Activated T-cell treated with anti-CD3 and anti-CD28 coated beads, Interleukin-2, amount 50 U/mL, for 72 hours (primary cell): ENCODE data around the gene ACAD11. TPM values are rescaled to one million over a fixed set of nuclear protein-coding genes. Genes with fewer than 3 reads are reported as not detected.

Experiments
- ATAC-seq, 2 donors: fragments of 150-1000 bp; cut with Tn5 transposase; replicated peaks in 1 of 2; 2 replicates each; pipeline ENCODE4 v1.10.0; 2021; ENCODE audit warnings: moderate library complexity in 2 of 2, mild to moderate bottlenecking in 1 of 2
- DNase-seq, 2 donors: peaks; one replicate each; pipeline ENCODE4 v3.0.0; 2021 to 2022; ENCODE audit warnings: mixed read lengths in 1 of 2
- H3K27ac Mint-ChIP-seq: one replicate; pipeline ENCODE4 v1.8.0; 2022; ENCODE audit warnings: mild to moderate bottlenecking, moderate library complexity, mixed read lengths
- H3K27me3 Mint-ChIP-seq: one replicate; pipeline ENCODE4 v1.8.0; 2022; ENCODE audit warnings: low read depth, mixed read lengths
- H3K36me3 Mint-ChIP-seq, 2 donors: one replicate each; pipeline ENCODE4 v1.8.0; 2022; ENCODE audit warnings: mixed read lengths in 2 of 2, mild to moderate bottlenecking in 1 of 2; ENCODE audit not compliant: insufficient read depth in 2 of 2
- H3K4me1 Mint-ChIP-seq: one replicate; pipeline ENCODE4 v1.8.0; 2022; ENCODE audit warnings: low read depth, mixed read lengths
- H3K4me3 Mint-ChIP-seq, 2 donors: one replicate each; pipeline ENCODE4 v1.8.0; 2022; ENCODE audit warnings: mild to moderate bottlenecking in 2 of 2, mixed read lengths in 2 of 2, moderate library complexity in 2 of 2
- H3K9me3 Mint-ChIP-seq, 2 donors: one replicate each; pipeline ENCODE4 v1.8.0; 2022; ENCODE audit warnings: mixed read lengths in 2 of 2
- total RNA-seq, 2 donors: library from RNA; stranded (reverse); gene quantifications; one replicate each; pipeline ENCODE4 v1.2.3, GENCODE V29; 2022

ACAD11 gene
- total RNA-seq, 2 donors from 2014 or later: 34.1 to 40.9 TPM

GRCh38 chr3:132661101-132661500 lies 1.5 kb upstream of the ACAD11 start:
- peak overlapping the region; percentile 94 for H3K27ac Mint-ChIP-seq
- ATAC-seq: no peak

DNA sequence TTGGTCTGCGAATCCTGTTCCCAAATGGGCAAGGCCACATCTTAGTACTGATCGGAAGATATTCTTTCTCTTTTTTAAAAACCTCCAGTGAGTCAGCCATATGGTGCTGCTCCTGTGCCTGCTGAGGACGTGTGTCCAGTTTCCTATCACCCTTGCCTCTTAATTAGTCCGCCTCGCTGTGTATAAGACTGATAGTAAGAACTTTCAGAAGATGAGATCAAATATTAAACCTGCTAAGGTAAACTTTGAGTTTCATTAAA lies 1.1 kb upstream of the ACAD11 start:
- H3K4me3 Mint-ChIP-seq: peak overlapping the region; percentile 95 to 99
- peak overlapping the region; percentile 94 for H3K27ac Mint-ChIP-seq
- H3K4me1 Mint-ChIP-seq: peaks cover 64% of the 10 kb centered on the region
- DNase-seq: no peak
- peaks cover 1 to 13% of the 10 kb centered on the region in 2 donors for H3K36me3 Mint-ChIP-seq
- no peaks in the 10 kb centered on the region for H3K9me3 Mint-ChIP-seq
- ATAC-seq: no peak
- H3K27me3 Mint-ChIP-seq: no peaks in the 10 kb centered on the region

More at GRCh38 chr3:132661101-132661500, 1.5 kb upstream of the ACAD11 start:
- Mint-ChIP-seq H3K4me3 (peak overlapping the region; percentile 95 to 99), H3K27me3 (no peaks in the 10 kb centered on the region), H3K36me3 (peaks cover 1 to 13% of the 10 kb centered on the region in 2 donors), H3K9me3 (no peaks in the 10 kb centered on the region), H3K4me1 (peaks cover 64% of the 10 kb centered on the region)
- no peak for DNase-seq

GRCh38 chr3:132660052-132660810 lies 622 bp upstream of the ACAD11 start, which contains the start of gene UBA5:
TSS of gene UBA5 (plus strand) at chr3:132660329. CDS start at chr3:132660538, 209 bp downstream.
- Mint-ChIP-seq H3K4me1 (peaks cover 62% of the 10 kb centered on the region), H3K36me3 (peaks cover 1 to 13% of the 10 kb centered on the region in 2 donors), H3K27ac (peak within 1 kb of the TSS; percentile 94), H3K4me3 (peak within 1 kb of the TSS; percentile 95 to 99), H3K9me3 (no peaks in the 10 kb centered on the region), H3K27me3 (no peaks in the 10 kb centered on the region)
- peak; percentile 89 to 92 for ATAC-seq
- peak; percentile 74 to 80 for DNase-seq

GRCh38 chr3:132659000-132659364 lies 627 bp downstream of the ACAD11 start:
- peaks cover 52% of the 10 kb centered on the region for H3K4me1 Mint-ChIP-seq
- no peak for DNase-seq
- no peak for ATAC-seq
- H3K9me3 Mint-ChIP-seq: no peaks in the 10 kb centered on the region
- peak overlapping the region; percentile 73 for H3K27ac Mint-ChIP-seq
- H3K4me3 Mint-ChIP-seq: peak overlapping the region; percentile 95 to 99
- H3K36me3 Mint-ChIP-seq: peaks cover 1 to 11% of the 10 kb centered on the region in 2 donors
- H3K27me3 Mint-ChIP-seq: no peaks in the 10 kb centered on the region

DNA sequence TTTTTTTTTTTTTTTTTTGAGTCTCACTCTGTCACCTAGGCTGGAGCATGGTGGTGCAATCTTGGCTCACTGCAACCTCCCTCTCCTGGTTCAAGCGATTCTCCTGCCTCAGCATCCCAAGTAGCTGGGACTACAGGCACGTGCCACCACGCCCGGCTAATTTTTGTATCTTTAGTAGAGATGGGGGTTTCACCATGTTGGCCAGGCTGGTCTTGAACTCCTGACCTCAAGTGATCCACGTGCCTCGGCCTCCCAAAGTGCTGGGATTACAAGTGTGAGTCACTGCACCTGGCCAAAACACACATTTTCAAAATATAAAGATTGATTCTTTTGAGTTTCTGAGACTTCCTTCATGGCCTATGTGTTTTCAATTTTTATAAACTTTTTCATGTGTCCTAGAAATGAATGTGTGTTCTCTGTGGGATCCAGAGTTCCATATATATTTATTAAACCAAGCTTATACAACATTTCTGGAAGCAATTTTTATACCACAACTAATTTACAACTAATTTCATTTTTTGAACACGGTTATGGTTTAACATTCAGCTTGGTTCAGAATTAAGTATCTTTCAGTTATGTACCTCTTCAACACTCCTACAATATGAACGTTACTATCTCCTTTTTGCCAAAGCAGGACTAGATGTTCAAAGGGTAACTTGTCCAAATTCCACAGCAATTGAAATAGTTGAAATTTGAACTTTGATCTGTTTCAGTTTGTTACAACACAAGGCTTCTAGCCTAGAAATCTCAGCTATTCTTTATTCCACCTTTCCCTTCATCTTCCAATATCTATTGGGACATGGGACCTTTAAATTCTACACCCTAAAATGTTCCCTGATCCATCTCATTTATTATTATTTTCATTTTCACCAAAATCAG lies 1.5 kb downstream of the ACAD11 start:
- Mint-ChIP-seq H3K4me3 (peak overlapping the region; percentile 95 to 99), H3K27me3 (no peaks in the 10 kb centered on the region), H3K9me3 (no peaks in the 10 kb centered on the region), H3K4me1 (peaks cover 43% of the 10 kb centered on the region), H3K27ac (peak overlapping the region; percentile 73), H3K36me3 (peaks cover 1 to 5% of the 10 kb centered on the region in 2 donors)
- DNase-seq (no peak), ATAC-seq (no peak)

- ATAC-seq (no peak), DNase-seq (no peak)
- Mint-ChIP-seq H3K4me3 (no peak overlapping the region), H3K27me3 (no peaks in the 10 kb centered on the region), H3K36me3 (peaks cover 1 to 3% of the 10 kb centered on the region in 2 donors), H3K9me3 (no peaks in the 10 kb centered on the region), H3K4me1 (peaks cover 25% of the 10 kb centered on the region), H3K27ac (no peak overlapping the region)
These were observed 4.1 kb downstream of the ACAD11 start for GRCh38 chr3:132655471-132655870.

- H3K4me1 Mint-ChIP-seq: peaks cover 25% of the 10 kb centered on the region
- no peaks in the 10 kb centered on the region for H3K36me3 Mint-ChIP-seq
- no peak overlapping the region for H3K4me3 Mint-ChIP-seq
These were observed 4.9 kb downstream of the ACAD11 start for GRCh38 chr3:132654721-132655120.

GRCh38 chr3:132654190-132654589 lies 5.4 kb downstream of the ACAD11 start:
- H3K4me3 Mint-ChIP-seq: no peak overlapping the region
- no peak for DNase-seq
- H3K27ac Mint-ChIP-seq: no peak overlapping the region
- peak in 1 of 2 donors; percentile 30 for ATAC-seq
- no peaks in the 10 kb centered on the region for H3K36me3 Mint-ChIP-seq
- no peaks in the 10 kb centered on the region for H3K27me3 Mint-ChIP-seq
- H3K4me1 Mint-ChIP-seq: peaks cover 24% of the 10 kb centered on the region
- no peaks in the 10 kb centered on the region for H3K9me3 Mint-ChIP-seq

More at GRCh38 chr3:132654721-132655120, 4.9 kb downstream of the ACAD11 start:
- Mint-ChIP-seq H3K27me3 (no peaks in the 10 kb centered on the region), H3K9me3 (no peaks in the 10 kb centered on the region), H3K27ac (no peak overlapping the region)
- ATAC-seq (no peak), DNase-seq (no peak)

DNA sequence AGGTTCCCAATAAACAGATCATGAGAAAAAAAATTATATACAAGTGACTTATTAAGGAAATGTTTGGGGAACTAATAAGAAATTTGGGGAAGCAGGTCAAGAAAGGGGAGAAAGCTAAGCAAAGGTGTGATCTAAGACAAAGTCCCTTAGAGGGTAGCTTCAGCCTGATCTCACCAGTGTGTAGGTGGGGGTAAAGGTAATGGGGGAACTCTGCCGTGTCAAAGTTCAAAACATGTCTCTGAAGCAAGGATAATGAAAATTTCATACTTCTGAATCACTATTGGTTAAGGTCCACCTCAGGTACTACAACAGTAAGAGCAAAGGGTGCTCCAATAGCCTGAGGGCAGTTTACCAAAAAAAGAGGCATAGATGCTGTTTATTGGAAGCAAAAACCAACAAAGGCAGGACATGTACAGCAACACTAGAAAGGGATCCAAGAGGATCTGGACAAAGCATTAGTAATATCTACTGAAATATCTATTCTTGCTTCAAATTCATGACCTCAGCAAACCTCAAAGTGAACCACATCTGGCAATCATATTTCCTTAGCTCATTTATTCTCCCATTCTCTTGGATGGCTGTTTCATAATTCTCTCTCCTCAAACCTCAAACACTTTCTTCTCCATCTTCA lies 6.9 kb downstream of the ACAD11 start:
- H3K36me3 Mint-ChIP-seq: no peaks in the 10 kb centered on the region
- DNase-seq (no peak), ATAC-seq (no peak)
- H3K27ac Mint-ChIP-seq: no peak overlapping the region
- H3K27me3 Mint-ChIP-seq: no peaks in the 10 kb centered on the region
- H3K4me1 Mint-ChIP-seq: peaks cover 10% of the 10 kb centered on the region
- no peak overlapping the region for H3K4me3 Mint-ChIP-seq
- H3K9me3 Mint-ChIP-seq: no peaks in the 10 kb centered on the region

- Mint-ChIP-seq H3K36me3 (no peaks in the 10 kb centered on the region), H3K4me3 (no peak overlapping the region), H3K27me3 (no peaks in the 10 kb centered on the region), H3K4me1 (peaks cover under 1% of the 10 kb centered on the region), H3K27ac (no peak overlapping the region), H3K9me3 (no peaks in the 10 kb centered on the region)
- ATAC-seq (peak in 1 of 2 donors; percentile 59), DNase-seq (no peak)
These were observed 9.5 kb downstream of the ACAD11 start for GRCh38 chr3:132650153-132650552.

DNA sequence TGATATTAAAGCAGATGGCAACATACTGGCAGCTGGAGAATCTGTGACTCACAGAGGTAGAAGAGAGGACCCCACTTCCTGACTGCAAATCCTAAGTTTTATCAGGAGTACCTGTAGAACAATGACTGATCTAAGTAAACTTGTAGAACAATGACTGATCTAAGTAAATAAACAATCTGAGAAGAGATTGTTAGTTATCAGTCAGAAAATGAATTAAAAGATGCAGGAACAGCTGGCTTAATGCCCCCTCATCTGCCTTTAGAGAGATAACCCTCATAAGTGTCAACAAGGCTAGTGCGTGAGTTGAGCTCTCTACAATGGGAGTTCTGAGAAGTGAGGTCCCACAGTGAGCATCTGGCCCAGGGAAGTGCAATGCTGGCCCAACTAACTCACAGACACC lies 14.6 kb downstream of the ACAD11 start:
- peaks cover 5% of the 10 kb centered on the region for H3K4me1 Mint-ChIP-seq
- DNase-seq: no peak
- no peak for ATAC-seq
- no peak overlapping the region for H3K27ac Mint-ChIP-seq
- no peaks in the 10 kb centered on the region for H3K27me3 Mint-ChIP-seq
- H3K36me3 Mint-ChIP-seq: peaks cover 3% of the 10 kb centered on the region in 2 donors
- no peaks in the 10 kb centered on the region for H3K9me3 Mint-ChIP-seq
- no peak overlapping the region for H3K4me3 Mint-ChIP-seq

DNA sequence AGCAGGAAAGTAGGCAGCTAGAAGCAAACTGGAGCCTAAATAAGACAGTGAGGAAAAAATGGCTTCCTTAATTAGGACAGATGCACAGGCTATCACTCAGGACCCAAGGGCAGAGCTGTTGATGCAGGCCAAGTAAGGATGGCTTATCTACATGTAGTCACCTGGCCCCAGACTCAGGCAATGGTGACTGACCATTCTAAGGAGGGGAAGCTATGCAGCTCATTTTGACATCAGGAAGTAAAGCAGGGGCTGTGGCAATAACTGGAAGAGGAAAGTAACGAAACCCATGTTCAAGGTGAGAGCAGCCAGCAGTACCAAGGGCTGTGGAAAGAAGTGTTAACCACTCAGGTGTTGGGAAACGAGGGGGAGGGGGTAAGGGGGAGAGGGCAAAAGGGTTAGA lies 16.2 kb downstream of the ACAD11 start:
- H3K4me3 Mint-ChIP-seq: no peak overlapping the region
- H3K9me3 Mint-ChIP-seq: no peaks in the 10 kb centered on the region
- peaks cover 3 to 7% of the 10 kb centered on the region in 2 donors for H3K36me3 Mint-ChIP-seq
- DNase-seq (no peak), ATAC-seq (no peak)
- no peaks in the 10 kb centered on the region for H3K27me3 Mint-ChIP-seq
- peaks cover 5% of the 10 kb centered on the region for H3K4me1 Mint-ChIP-seq
- H3K27ac Mint-ChIP-seq: no peak overlapping the region

DNA sequence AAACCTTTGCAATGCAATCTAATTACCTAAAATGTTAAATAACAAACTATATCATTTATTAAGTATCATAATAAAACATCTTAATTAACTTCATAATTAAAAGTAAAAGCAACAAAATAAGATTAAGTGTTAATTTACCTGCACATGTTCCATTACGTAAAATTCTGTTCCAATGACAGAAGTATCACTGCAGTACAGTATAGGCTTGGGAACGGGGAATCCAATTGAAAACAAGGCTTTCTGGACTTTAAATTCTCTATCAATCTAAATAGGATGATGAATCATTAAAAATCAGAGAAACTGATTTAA lies 17.1 kb downstream of the ACAD11 start:
- Mint-ChIP-seq H3K36me3 (peaks cover 3 to 7% of the 10 kb centered on the region in 2 donors), H3K27me3 (no peaks in the 10 kb centered on the region), H3K9me3 (no peaks in the 10 kb centered on the region), H3K4me1 (peaks cover 5% of the 10 kb centered on the region), H3K4me3 (no peak overlapping the region), H3K27ac (no peak overlapping the region)
- no peak for DNase-seq
- no peak for ATAC-seq
